ENCODE data around the gene KCNJ4.

Gene KCNJ4

GRCh38 chr22:38490475-38490874 is 35.5 kb upstream of the KCNJ4 start:
- Histone ChIP-seq H3K36me3 (ENCODE audit: control insufficient read depth in 1 of 2, insufficient read depth in 2 of 2, low read length in 2 of 2) (peaks cover 45 to 71% of the 10 kb centered on the region in 2 experiments), H3K18ac (ENCODE audit: low read length) (no peak overlapping the region), H3K79me2 (ENCODE audit: control insufficient read depth, insufficient read depth, low read length, poor library complexity) (no peaks in the 10 kb centered on the region), H3K14ac (ENCODE audit: low read length) (no peak overlapping the region), H2AFZ (ENCODE audit: insufficient read depth, low read length, poor library complexity) (no peak overlapping the region), H3K4me3 (ENCODE audit: low read depth, low read length) (no peak overlapping the region), H3K9me3 (ENCODE audit: insufficient read depth, low read depth, low read length) (no peaks in the 10 kb centered on the region), H3K27ac (ENCODE audit: low read depth, low read length) (no peak overlapping the region), H2BK120ac (ENCODE audit: insufficient read depth, low read length, poor library complexity) (no peak overlapping the region), H3K4me1 (ENCODE audit: control insufficient read depth in 1 of 2, insufficient read depth in 2 of 2, low read length in 2 of 2) (no peaks in the 10 kb centered on the region), H2BK12ac (ENCODE audit: low read length) (no peak overlapping the region), H4K12ac (ENCODE audit: low read depth, low read length) (no peak overlapping the region), H2AK5ac (ENCODE audit: low read length) (no peak overlapping the region), H3K79me1 (ENCODE audit: low read length) (no peaks in the 10 kb centered on the region), H3K27me3 (ENCODE audit: insufficient read depth, low read length) (no peaks in the 10 kb centered on the region), H3K9ac (ENCODE audit: low read length) (no peak overlapping the region), H3K23ac (ENCODE audit: low read length) (no peak overlapping the region), H2BK5ac (ENCODE audit: low read depth, low read length, poor library complexity) (no peak overlapping the region), H4K91ac (ENCODE audit: low read depth, low read length) (no peak overlapping the region), H3K4ac (ENCODE audit: low read depth, low read length) (no peak overlapping the region), H4K8ac (ENCODE audit: low read depth, low read length) (no peak overlapping the region), H3K4me2 (ENCODE audit: low read length) (no peak overlapping the region)
- no peak for DNase-seq
- no CpG with 5 or more reads among the region's 2 CpGs for WGBS (ENCODE audit: extremely low coverage, insufficient coverage, insufficient read length)

GRCh38 chr22:38489561-38490145 is 34.7 kb upstream of the KCNJ4 start:
- Histone ChIP-seq H3K9me3 (ENCODE audit: insufficient read depth, low read depth, low read length) (no peaks in the 10 kb centered on the region), H3K4me1 (ENCODE audit: control insufficient read depth in 1 of 2, insufficient read depth in 2 of 2, low read length in 2 of 2) (no peaks in the 10 kb centered on the region), H3K9ac (ENCODE audit: low read length) (no peak overlapping the region), H3K14ac (ENCODE audit: low read length) (no peak overlapping the region), H2BK5ac (ENCODE audit: low read depth, low read length, poor library complexity) (no peak overlapping the region), H3K36me3 (ENCODE audit: control insufficient read depth in 1 of 2, insufficient read depth in 2 of 2, low read length in 2 of 2) (peaks cover 39 to 68% of the 10 kb centered on the region in 2 experiments), H4K8ac (ENCODE audit: low read depth, low read length) (no peak overlapping the region), H4K91ac (ENCODE audit: low read depth, low read length) (no peak overlapping the region), H3K79me2 (ENCODE audit: control insufficient read depth, insufficient read depth, low read length, poor library complexity) (no peaks in the 10 kb centered on the region), H3K4me2 (ENCODE audit: low read length) (no peak overlapping the region), H2AFZ (ENCODE audit: insufficient read depth, low read length, poor library complexity) (no peak overlapping the region), H3K27me3 (ENCODE audit: insufficient read depth, low read length) (no peaks in the 10 kb centered on the region), H2BK120ac (ENCODE audit: insufficient read depth, low read length, poor library complexity) (no peak overlapping the region), H2AK5ac (ENCODE audit: low read length) (no peak overlapping the region), H3K23ac (ENCODE audit: low read length) (no peak overlapping the region), H3K4me3 (ENCODE audit: low read depth, low read length) (no peak overlapping the region), H4K12ac (ENCODE audit: low read depth, low read length) (no peak overlapping the region), H3K27ac (ENCODE audit: low read depth, low read length) (no peak overlapping the region), H2BK12ac (ENCODE audit: low read length) (no peak overlapping the region), H3K18ac (ENCODE audit: low read length) (no peak overlapping the region), H3K4ac (ENCODE audit: low read depth, low read length) (no peak overlapping the region), H3K79me1 (ENCODE audit: low read length) (no peaks in the 10 kb centered on the region)
- DNase-seq = no peak
- WGBS (ENCODE audit: extremely low coverage, insufficient coverage, insufficient read length) = no CpG with 5 or more reads among the region's 7 CpGs

GRCh38 chr22:38489142-38489541 is 34.1 kb upstream of the KCNJ4 start:
- H3K4me1 ChIP-seq (ENCODE audit: control insufficient read depth in 1 of 2, insufficient read depth in 2 of 2, low read length in 2 of 2) = no peaks in the 10 kb centered on the region
- no peak overlapping the region for H4K91ac ChIP-seq (ENCODE audit: low read depth, low read length)
- H2BK5ac ChIP-seq (ENCODE audit: low read depth, low read length, poor library complexity) = no peak overlapping the region
- WGBS (ENCODE audit: extremely low coverage, insufficient coverage, insufficient read length) = no CpG with 5 or more reads among the region's 17 CpGs
- no peak overlapping the region for H3K23ac ChIP-seq (ENCODE audit: low read length)
- no peak for DNase-seq
- H3K18ac ChIP-seq (ENCODE audit: low read length) = no peak overlapping the region
- H3K79me2 ChIP-seq (ENCODE audit: control insufficient read depth, insufficient read depth, low read length, poor library complexity) = no peaks in the 10 kb centered on the region
- H3K4ac ChIP-seq (ENCODE audit: low read depth, low read length) = no peak overlapping the region
- no peak overlapping the region for H2AK5ac ChIP-seq (ENCODE audit: low read length)
- H3K9me3 ChIP-seq (ENCODE audit: insufficient read depth, low read depth, low read length) = no peaks in the 10 kb centered on the region
- H3K36me3 ChIP-seq (ENCODE audit: control insufficient read depth in 1 of 2, insufficient read depth in 2 of 2, low read length in 2 of 2) = peaks cover 37 to 69% of the 10 kb centered on the region in 2 experiments
- no peak overlapping the region for H3K14ac ChIP-seq (ENCODE audit: low read length)
- H3K4me3 ChIP-seq (ENCODE audit: low read depth, low read length) = no peak overlapping the region
- no peak overlapping the region for H2BK120ac ChIP-seq (ENCODE audit: insufficient read depth, low read length, poor library complexity)
- no peak overlapping the region for H3K27ac ChIP-seq (ENCODE audit: low read depth, low read length)
- no peak overlapping the region for H4K8ac ChIP-seq (ENCODE audit: low read depth, low read length)
- no peaks in the 10 kb centered on the region for H3K79me1 ChIP-seq (ENCODE audit: low read length)
- no peaks in the 10 kb centered on the region for H3K27me3 ChIP-seq (ENCODE audit: insufficient read depth, low read length)
- H2BK12ac ChIP-seq (ENCODE audit: low read length) = no peak overlapping the region
- H3K4me2 ChIP-seq (ENCODE audit: low read length) = no peak overlapping the region
- no peak overlapping the region for H4K12ac ChIP-seq (ENCODE audit: low read depth, low read length)
- no peak overlapping the region for H2AFZ ChIP-seq (ENCODE audit: insufficient read depth, low read length, poor library complexity)
- H3K9ac ChIP-seq (ENCODE audit: low read length) = no peak overlapping the region

GRCh38 chr22:38487946-38488345 is 32.9 kb upstream of the KCNJ4 start:
- H3K23ac ChIP-seq (ENCODE audit: low read length) = no peak overlapping the region
- DNase-seq = no peak
- no peak overlapping the region for H2BK120ac ChIP-seq (ENCODE audit: insufficient read depth, low read length, poor library complexity)

More at GRCh38 chr22:38487946-38488345, 32.9 kb upstream of the KCNJ4 start:
- Histone ChIP-seq H3K9me3 (ENCODE audit: insufficient read depth, low read depth, low read length) (no peaks in the 10 kb centered on the region), H3K18ac (ENCODE audit: low read length) (no peak overlapping the region), H3K79me2 (ENCODE audit: control insufficient read depth, insufficient read depth, low read length, poor library complexity) (no peaks in the 10 kb centered on the region), H3K9ac (ENCODE audit: low read length) (no peak overlapping the region), H3K4me3 (ENCODE audit: low read depth, low read length) (no peak overlapping the region), H2BK12ac (ENCODE audit: low read length) (no peak overlapping the region), H3K36me3 (ENCODE audit: control insufficient read depth in 1 of 2, insufficient read depth in 2 of 2, low read length in 2 of 2) (peaks cover 33 to 68% of the 10 kb centered on the region in 2 experiments), H3K27ac (ENCODE audit: low read depth, low read length) (no peak overlapping the region), H3K27me3 (ENCODE audit: insufficient read depth, low read length) (no peaks in the 10 kb centered on the region), H4K8ac (ENCODE audit: low read depth, low read length) (no peak overlapping the region), H4K91ac (ENCODE audit: low read depth, low read length) (no peak overlapping the region), H3K4me2 (ENCODE audit: low read length) (no peak overlapping the region), H2AK5ac (ENCODE audit: low read length) (no peak overlapping the region), H2BK5ac (ENCODE audit: low read depth, low read length, poor library complexity) (no peak overlapping the region), H3K14ac (ENCODE audit: low read length) (no peak overlapping the region), H3K79me1 (ENCODE audit: low read length) (no peaks in the 10 kb centered on the region), H2AFZ (ENCODE audit: insufficient read depth, low read length, poor library complexity) (no peak overlapping the region), H3K4me1 (ENCODE audit: control insufficient read depth in 1 of 2, insufficient read depth in 2 of 2, low read length in 2 of 2) (no peaks in the 10 kb centered on the region), H4K12ac (ENCODE audit: low read depth, low read length) (no peak overlapping the region), H3K4ac (ENCODE audit: low read depth, low read length) (no peak overlapping the region)
- no CpG with 5 or more reads among the region's 6 CpGs for WGBS (ENCODE audit: extremely low coverage, insufficient coverage, insufficient read length)

Data from trophoblast cell (in vitro differentiated cells and primary cell).